Hematopoietic multipotent progenitor cell treated with erythropoietin and hydrocortisone succinate and interleukin-3 and kit ligand, for 4 days (in vitro differentiated cells): ENCODE data around the gene MITF.

Experiments
- DNase-seq: peaks from one replicate; pipeline ENCODE4 v3.0.0-alpha.2; 2015

Gene MITF

GRCh38 chr3:69842789-69843188 is 103.5 kb downstream of the MITF start:
- DNase-seq, result no peak

GRCh38 chr3:69844706-69845105 is 105.4 kb downstream of the MITF start:
- DNase-seq, result no peak

DNA sequence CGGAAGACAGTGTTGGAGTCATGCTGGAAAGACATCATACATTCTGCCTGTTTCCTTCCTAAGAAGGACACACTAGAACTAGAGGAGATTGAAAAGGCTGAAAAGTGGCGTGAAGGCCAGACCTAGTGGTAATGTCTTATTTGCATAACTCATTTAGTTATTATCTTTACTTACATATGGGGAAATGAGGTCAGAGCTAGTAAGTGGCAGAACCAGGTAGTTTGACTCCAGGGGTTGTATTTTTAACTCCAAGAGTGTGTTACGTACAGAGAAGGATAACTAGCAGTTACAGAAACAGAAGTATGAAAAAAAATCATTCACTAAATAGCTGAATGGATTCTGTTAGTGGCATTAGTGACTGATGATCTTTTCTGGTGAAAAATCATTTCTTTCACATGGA is 108.0 kb downstream of the MITF start:
- no peak for DNase-seq

GRCh38 chr3:69848113-69848512 is 108.8 kb downstream of the MITF start:
- DNase-seq, result no peak

- DNase-seq, result no peak
These were observed 111.6 kb downstream of the MITF start for GRCh38 chr3:69850849-69851248.

GRCh38 chr3:69853027-69853426 is 113.8 kb downstream of the MITF start:
- peak; percentile 58 for DNase-seq

DNA sequence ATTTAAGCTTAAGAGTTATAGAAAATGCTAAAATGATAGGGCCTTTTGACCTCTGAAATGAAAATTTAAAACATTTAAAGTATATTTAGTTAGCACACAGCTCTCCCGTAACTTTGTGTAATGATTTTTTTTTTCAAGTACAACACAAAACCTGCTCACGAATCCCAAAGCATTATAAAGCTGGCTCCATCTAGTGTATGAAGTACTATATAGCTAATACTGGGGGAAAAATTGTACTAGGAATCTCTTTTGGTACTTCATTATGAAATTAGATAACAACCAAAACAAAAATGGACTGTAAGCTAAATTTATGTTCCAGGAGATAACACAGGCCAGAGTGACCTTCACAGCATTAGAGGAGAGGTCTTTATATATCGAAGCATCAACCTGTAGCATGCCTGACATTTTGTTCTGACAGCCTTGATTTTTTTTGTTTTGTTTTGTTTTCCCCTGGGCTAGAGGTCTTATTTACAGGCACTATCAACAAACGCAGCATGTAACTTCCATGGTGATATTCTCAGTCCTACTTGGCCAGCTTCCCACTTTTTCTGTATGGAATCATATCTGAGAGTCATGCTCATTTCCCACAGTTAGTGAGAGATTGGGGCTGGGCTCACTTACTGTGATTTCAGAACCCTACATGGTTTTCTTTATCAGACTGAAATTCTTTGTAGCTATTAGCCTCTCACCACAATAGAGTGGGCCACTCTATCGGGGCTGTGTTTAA is 116.3 kb downstream of the MITF start:
- DNase-seq, result peak; percentile 65

- DNase-seq, result peak; percentile 16
These were observed 117.9 kb downstream of the MITF start for GRCh38 chr3:69856965-69857705.

DNA sequence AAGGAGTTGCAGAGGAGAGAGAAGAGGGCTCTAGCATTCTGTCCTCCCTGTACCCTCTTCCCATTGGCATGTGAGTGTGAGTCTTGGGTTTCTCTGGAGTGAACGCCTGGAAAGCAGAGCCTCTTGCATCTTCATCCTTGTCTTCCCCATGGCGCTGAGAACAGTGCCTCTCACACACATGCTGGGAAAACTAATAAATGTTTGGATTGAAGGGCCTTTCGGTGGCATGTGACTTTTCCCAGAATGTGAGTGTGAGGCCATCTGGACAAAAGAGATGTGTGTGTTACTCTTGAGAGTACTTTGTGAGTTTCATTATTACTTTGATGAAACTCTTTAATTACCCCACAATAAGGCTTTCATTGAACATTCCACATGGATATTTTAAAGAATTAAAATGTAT is 122.3 kb downstream of the MITF start:
- DNase-seq, result no peak

- no peak for DNase-seq
These were observed 124.9 kb downstream of the MITF start for GRCh38 chr3:69864141-69864540.

GRCh38 chr3:69864766-69865165 is 125.5 kb downstream of the MITF start:
- no peak for DNase-seq

DNA sequence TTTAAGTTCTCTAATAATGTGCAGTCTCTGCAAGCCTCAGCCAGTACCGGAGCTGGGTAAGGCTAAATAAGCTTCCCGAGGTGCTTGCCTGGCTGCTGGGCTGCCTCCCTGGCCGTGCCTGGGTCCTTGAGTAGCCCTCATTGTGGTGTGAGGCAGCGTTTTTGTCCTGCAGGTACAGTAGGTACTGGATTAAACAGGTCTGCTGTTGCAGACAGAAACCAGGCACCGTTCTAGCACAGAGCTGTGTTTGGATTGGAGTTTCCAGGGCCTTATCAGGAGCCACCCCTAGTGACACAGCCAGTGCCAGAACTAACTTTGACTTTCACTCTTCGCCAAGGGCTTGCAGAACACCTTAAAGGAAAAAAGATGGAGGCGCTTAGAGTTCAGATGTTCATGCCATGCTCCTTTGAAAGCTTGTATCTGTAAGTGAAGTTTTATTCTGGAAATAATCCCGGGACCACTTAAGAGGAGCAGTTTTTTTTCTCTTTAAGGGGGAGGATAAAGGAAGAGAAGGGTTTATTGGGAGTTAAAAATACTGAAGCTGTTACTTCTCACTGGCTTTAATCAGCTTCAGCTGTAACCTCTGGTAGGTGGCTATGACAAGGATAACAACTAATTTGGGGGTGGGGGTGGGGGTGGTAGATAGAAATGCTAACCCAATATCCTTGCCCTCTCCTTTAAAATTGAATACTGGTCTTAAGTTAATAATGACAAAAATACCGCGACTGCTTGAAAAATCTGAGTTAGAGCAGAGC is 126.8 kb downstream of the MITF start:
- DNase-seq, result no peak

DNA sequence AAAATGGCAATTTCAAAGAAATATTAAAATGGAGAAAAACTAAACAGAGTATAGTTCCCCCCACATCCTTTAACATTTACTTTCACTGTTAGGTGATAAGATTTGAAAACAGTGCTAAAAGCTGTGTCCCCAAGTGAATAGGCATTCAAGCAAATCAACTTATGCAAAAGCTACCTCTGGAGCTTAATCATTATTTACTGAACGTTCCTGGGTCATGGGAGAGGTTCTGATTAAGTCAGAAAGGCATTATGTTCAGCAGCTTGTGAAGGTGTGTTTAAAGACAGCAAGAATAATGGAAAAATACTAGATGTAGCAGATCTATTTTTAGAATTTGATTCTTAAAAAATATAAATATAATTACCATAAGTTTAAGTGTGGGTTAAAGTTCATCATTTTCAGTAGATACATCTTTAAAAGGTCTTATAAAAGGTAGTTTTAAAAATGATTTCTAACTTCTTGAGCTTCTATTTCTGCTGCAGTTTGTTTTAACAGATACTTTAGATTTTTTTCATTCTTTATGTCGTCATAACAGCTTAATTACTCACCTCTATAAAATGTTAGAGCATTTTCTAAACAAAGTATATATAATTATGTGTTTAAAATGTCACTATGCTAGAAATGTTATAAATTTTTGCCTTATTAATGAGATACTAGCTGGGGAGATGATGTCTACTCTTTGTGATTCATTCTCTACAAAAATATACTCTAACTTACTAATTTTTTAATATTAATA is 127.9 kb downstream of the MITF start:
- no peak for DNase-seq

DNA sequence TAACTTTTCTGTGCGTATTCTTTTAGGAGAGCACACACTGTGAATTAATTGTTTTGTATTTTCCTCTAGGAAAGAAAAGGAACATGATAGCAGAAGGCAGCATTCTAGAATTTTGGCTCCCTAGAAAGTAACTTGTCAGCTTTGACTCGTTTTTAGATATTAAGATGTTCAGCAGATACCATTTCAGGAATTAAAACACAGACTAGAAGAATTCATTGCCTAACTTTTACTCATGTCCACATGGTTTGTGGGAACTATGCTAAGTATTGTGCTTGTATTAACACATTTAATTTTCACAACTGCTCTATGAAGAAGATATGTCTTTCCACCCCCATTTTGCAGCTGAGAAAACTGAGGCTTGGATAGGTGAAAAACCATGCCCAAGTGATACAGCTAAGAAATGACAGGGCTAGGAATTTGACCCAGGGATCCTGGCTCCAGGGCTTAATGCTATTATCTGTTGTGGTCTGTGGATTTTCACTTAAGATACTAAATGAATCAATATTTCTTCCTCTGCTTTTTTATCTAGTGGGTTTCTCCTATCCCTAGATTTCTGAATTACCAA is 128.8 kb downstream of the MITF start:
- no peak for DNase-seq

- DNase-seq, result no peak
These were observed 129.7 kb downstream of the MITF start for GRCh38 chr3:69868841-69869420.

- no peak for DNase-seq
These were observed 130.4 kb downstream of the MITF start for GRCh38 chr3:69869643-69870042.

- no peak for DNase-seq
These were observed 132.0 kb downstream of the MITF start for GRCh38 chr3:69871251-69871650.

DNA sequence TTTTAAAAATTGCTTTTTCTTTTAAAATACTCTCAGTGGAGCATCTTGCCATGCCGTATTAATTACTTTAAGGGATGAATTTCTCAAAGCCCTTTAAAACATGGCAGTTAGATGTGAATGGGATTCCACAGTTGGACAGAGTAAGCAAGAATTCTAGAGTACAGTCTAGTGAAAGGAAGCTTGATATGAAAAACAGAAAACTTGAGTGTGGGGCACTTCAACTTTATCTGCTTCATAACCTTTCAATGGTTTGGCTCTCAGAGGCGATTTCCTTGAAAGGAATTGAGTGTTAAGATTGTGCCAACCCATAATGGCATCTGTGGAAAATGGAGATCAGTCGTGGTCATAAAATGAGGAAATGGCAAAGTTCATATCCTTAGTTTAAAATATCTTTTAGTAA is 132.6 kb downstream of the MITF start:
- DNase-seq, result peak; percentile 5

DNA sequence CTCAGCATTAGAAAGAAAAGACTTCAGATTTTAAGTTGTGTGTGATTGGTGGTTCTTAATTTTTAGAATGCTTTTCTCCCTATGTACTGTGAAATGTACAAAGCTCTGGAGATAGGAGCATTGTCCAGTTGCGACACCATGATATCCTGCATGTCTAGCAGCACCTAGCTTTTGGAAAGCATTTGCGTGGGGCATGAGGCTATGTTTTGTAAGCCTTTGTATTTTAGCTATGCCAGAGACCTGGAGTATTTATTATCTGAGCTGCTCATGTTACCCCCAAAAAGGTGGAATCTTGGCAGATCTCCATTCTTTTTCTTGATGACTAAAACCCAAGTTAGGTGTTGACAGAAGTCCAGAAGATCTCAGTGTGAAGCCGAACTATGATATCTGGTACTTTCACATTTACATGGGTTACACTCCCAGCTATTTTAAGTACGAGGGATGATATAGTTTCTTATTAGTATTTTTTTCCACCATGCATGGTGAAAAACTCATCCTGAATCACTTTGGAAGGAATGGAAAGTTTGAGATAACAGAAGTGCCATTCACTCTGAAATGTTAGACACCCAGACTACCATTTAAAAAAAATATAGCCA is 133.6 kb downstream of the MITF start:
- no peak for DNase-seq

DNA sequence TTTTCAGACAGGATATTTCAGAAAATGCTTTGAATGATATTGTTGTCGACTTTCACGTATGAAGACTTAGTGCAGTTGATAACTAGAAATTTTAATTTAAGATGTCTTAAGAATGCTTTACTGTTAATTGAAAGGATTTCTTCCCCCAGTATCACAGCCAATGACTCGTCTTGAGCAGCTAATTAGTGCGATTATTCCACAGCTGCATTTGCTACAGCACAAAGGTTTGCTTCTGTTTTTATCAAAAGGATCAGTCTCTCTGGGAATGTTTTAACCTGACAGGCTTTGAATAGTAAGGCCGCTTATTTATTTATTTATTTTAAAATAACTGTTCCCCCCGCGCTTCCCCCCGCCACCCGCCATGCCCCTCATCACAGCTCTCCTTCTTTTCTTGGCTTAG is 136.8 kb downstream of the MITF start:
- DNase-seq, result no peak

GRCh38 chr3:69878254-69878653 is 139.0 kb downstream of the MITF start:
- no peak for DNase-seq

- DNase-seq, result no peak
These were observed 139.8 kb downstream of the MITF start for GRCh38 chr3:69879051-69879450.
